ENCODE results near the gene RHOB. TPM values are rescaled to one million over a fixed set of nuclear protein-coding genes. Genes with fewer than 3 reads are reported as not detected.
"Not testable (repeated sequence)": the region's sequence is repeated elsewhere in the genome, so short reads cannot be mapped to it uniquely, and the experiment has no call there.

Gene RHOB
- total RNA-seq, 1 donor from 2014 or later, result 18.5 TPM

DNA sequence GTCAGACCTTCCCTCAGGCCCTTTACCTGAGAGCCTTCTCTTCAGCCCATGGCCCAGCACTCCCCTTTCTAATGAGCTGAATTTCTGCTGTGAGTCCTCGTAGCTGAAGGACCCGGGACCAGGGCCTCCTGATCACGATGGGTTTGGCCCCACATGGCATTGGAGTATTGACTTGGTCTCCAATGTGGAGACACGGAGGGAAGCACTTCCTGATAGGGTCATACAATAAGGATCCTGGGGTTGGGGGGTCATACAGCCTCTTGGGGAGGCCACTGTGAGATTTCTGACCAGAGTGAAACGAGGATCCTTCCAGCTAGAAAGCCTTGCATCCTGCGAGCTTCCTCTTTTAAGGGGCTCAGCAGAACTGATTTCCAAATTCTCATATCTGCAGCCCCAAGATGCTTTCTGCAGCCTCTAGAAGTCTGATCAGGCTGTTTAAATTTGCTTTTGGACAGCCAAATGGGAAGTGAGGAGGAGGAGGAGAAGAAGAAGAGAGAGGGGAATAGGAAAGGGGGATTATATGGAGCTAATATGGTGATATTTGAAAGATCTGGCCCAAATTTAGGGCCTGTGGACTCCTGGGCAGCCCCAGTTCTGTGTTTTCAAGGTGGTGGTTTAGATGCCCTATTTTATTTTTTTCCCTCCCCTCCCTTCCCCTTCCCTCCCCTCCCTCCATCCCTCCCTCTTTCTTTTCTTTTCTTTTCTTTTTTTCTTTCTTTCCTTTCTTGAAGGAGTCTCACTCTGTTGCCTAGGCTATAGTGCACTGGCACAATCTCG lies 38.9 kb downstream of the RHOB start:
- H3K4me1 Mint-ChIP-seq, result no peaks in the 10 kb centered on the region
- no peaks in the 10 kb centered on the region for H3K36me3 Mint-ChIP-seq (ENCODE audit: low read depth)
- peaks cover 10% of the 10 kb centered on the region for H3K27me3 Mint-ChIP-seq
- no peak overlapping the region for H3K4me3 Mint-ChIP-seq
- H3K27ac Mint-ChIP-seq, result no peak overlapping the region
- intact Hi-C loops (cut with micrococcal nuclease), result no loop called here
- no peaks in the 10 kb centered on the region for H3K9me3 Mint-ChIP-seq
- no peak for DNase-seq

- peaks cover 8% of the 10 kb centered on the region for H3K27me3 Mint-ChIP-seq
- H3K27ac Mint-ChIP-seq, result no peak overlapping the region
- H3K9me3 Mint-ChIP-seq, result no peaks in the 10 kb centered on the region
- no peaks in the 10 kb centered on the region for H3K36me3 Mint-ChIP-seq (ENCODE audit: low read depth)
- no peak for DNase-seq
- intact Hi-C loops (cut with micrococcal nuclease), result no loop called here
- H3K4me1 Mint-ChIP-seq, result no peaks in the 10 kb centered on the region
- no peak overlapping the region for H3K4me3 Mint-ChIP-seq
Observed at GRCh38 chr2:20486571-20486970, 39.7 kb downstream of the RHOB start.

GRCh38 chr2:20487030-20487391 lies 40.1 kb downstream of the RHOB start:
- no peak for DNase-seq
- Mint-ChIP-seq H3K4me3 (no peak overlapping the region), H3K9me3 (no peaks in the 10 kb centered on the region), H3K27me3 (peaks cover 7% of the 10 kb centered on the region), H3K27ac (no peak overlapping the region), H3K36me3 (ENCODE audit: low read depth) (no peaks in the 10 kb centered on the region), H3K4me1 (no peaks in the 10 kb centered on the region)
- intact Hi-C loops (cut with micrococcal nuclease), result no loop called here

DNA sequence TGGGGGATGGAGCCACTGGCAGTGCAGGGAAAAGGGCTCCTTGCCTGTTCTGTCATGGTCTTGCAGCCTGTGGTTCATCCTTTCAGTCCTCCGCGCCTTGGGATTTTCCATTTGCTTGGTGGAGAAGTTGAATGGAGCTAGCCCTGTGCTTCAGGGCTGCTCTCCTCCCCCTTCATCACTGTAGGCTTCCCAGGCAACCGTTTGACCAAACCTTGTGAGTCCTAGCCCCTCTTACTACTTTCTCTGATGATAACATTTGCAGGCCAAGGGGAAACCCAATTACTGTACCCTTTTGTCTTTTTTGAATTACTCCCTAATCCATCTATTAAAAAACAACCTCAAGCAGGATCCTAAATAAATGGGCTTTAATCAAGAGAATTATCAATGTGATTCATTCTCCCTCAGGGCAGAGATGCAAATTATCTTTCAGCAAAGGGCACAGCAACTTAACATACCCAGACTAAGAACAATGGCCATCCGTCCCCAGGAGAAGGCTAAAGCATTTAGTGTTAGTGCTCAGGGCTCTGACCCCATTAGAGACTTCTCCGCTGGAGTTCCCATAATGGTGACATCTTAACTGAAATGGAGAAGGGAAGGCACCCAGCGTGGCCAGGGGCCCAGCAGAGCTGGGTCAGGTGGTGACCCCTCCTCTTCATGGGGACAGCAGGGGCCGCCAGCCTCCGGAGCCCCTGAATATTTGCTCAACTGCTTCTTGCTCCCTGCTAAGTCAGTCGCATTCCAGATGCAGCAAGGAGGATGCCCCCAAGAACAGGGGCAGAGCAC lies 40.7 kb downstream of the RHOB start:
- no peak for DNase-seq
- intact Hi-C loops (cut with micrococcal nuclease), result no loop called here
- H3K36me3 Mint-ChIP-seq (ENCODE audit: low read depth), result no peaks in the 10 kb centered on the region
- H3K27ac Mint-ChIP-seq, result no peak overlapping the region
- no peak overlapping the region for H3K4me3 Mint-ChIP-seq
- no peaks in the 10 kb centered on the region for H3K9me3 Mint-ChIP-seq
- H3K27me3 Mint-ChIP-seq, result peaks cover 4% of the 10 kb centered on the region
- no peaks in the 10 kb centered on the region for H3K4me1 Mint-ChIP-seq

DNA sequence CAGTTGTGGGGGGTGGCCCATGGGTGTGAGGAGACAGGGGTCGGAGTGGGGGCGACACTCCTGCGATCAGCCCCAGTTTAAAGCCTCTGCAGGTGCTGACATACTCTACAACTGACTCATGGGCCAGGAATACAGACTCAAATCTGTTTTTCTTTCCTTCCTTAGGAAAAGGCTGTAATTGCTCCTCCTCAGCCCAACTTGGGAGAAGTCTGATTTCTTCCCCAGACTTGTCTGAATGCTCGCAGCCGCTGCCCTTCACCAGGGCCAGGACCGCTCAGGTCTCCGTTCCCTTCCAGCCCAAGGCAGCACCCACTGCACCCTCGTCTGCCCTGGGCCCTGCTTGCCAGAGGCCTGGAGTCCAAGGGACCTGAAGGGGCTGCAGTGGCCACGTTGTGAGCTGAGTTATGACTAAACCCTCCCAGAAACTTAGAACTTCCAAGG lies 41.3 kb downstream of the RHOB start:
- H3K4me3 Mint-ChIP-seq, result no peak overlapping the region
- H3K27ac Mint-ChIP-seq, result no peak overlapping the region
- H3K36me3 Mint-ChIP-seq (ENCODE audit: low read depth), result no peaks in the 10 kb centered on the region
- no peaks in the 10 kb centered on the region for H3K4me1 Mint-ChIP-seq
- DNase-seq, result no peak
- intact Hi-C loops (cut with micrococcal nuclease), result no loop called here
- H3K27me3 Mint-ChIP-seq, result peaks cover 4% of the 10 kb centered on the region
- H3K9me3 Mint-ChIP-seq, result no peaks in the 10 kb centered on the region

DNA sequence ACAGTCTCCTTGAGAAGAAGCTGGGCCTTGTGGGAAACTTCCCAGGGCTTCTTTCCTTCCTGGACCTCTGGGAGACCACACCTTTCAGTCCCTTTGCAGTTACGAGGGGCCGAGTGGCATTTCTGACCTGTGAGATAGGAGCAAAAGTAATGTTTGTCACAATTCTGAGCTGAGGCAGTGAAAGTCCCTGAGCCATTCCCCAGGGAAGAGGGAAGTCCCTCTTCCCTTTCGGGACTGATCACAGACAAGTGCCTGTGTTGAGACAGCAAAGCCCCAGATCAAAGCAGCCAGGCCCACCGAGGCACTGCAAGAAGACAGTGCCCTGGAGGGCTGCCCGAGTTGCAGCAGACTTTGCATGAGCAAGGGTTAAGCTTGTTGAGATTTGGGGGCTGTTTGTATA lies 41.9 kb downstream of the RHOB start:
- no peaks in the 10 kb centered on the region for H3K4me1 Mint-ChIP-seq
- peaks cover 4% of the 10 kb centered on the region for H3K27me3 Mint-ChIP-seq
- no peak overlapping the region for H3K27ac Mint-ChIP-seq
- H3K4me3 Mint-ChIP-seq, result no peak overlapping the region
- H3K36me3 Mint-ChIP-seq (ENCODE audit: low read depth), result no peaks in the 10 kb centered on the region
- H3K9me3 Mint-ChIP-seq, result no peaks in the 10 kb centered on the region
- intact Hi-C loops (cut with micrococcal nuclease), result no loop called here
- no peak for DNase-seq

GRCh38 chr2:20490300-20491181 lies 43.7 kb downstream of the RHOB start:
- H3K36me3 Mint-ChIP-seq (ENCODE audit: low read depth), result no peaks in the 10 kb centered on the region
- no peak for DNase-seq
- intact Hi-C loops (cut with micrococcal nuclease), result no loop called here
- H3K27me3 Mint-ChIP-seq, result no peaks in the 10 kb centered on the region
- H3K4me3 Mint-ChIP-seq, result no peak overlapping the region
- H3K4me1 Mint-ChIP-seq, result no peaks in the 10 kb centered on the region
- no peak overlapping the region for H3K27ac Mint-ChIP-seq
- H3K9me3 Mint-ChIP-seq, result no peaks in the 10 kb centered on the region

- Mint-ChIP-seq H3K4me1 (no peaks in the 10 kb centered on the region), H3K36me3 (ENCODE audit: low read depth) (no peaks in the 10 kb centered on the region), H3K4me3 (no peak overlapping the region), H3K27me3 (no peaks in the 10 kb centered on the region), H3K9me3 (no peaks in the 10 kb centered on the region), H3K27ac (no peak overlapping the region)
- intact Hi-C loops (cut with micrococcal nuclease), result no loop called here
- DNase-seq, result no peak
Observed at GRCh38 chr2:20491739-20492531, 45.1 kb downstream of the RHOB start.

- H3K4me1 Mint-ChIP-seq; H3K4me3 Mint-ChIP-seq; H3K36me3 Mint-ChIP-seq (ENCODE audit: low read depth); H3K27me3 Mint-ChIP-seq; intact Hi-C loops (cut with micrococcal nuclease); H3K27ac Mint-ChIP-seq; DNase-seq; H3K9me3 Mint-ChIP-seq: not testable (repeated sequence)
Observed at GRCh38 chr2:20493095-20493494, 46.2 kb downstream of the RHOB start.

- H3K4me1 Mint-ChIP-seq, result no peaks in the 10 kb centered on the region
- no peak overlapping the region for H3K27ac Mint-ChIP-seq
- no peaks in the 10 kb centered on the region for H3K9me3 Mint-ChIP-seq
- H3K36me3 Mint-ChIP-seq (ENCODE audit: low read depth), result no peaks in the 10 kb centered on the region
- no peaks in the 10 kb centered on the region for H3K27me3 Mint-ChIP-seq
- no peak for DNase-seq
- H3K4me3 Mint-ChIP-seq, result no peak overlapping the region
- intact Hi-C loops (cut with micrococcal nuclease), result no loop called here
Observed at GRCh38 chr2:20494241-20494640, 47.4 kb downstream of the RHOB start.

GRCh38 chr2:20496076-20496872 lies 49.4 kb downstream of the RHOB start:
- Mint-ChIP-seq H3K9me3 (no peaks in the 10 kb centered on the region), H3K27me3 (peaks cover 4% of the 10 kb centered on the region), H3K36me3 (ENCODE audit: low read depth) (no peaks in the 10 kb centered on the region), H3K4me3 (no peak overlapping the region), H3K27ac (no peak overlapping the region), H3K4me1 (no peaks in the 10 kb centered on the region)
- DNase-seq, result no peak
- intact Hi-C loops (cut with micrococcal nuclease), result no loop called here

DNA sequence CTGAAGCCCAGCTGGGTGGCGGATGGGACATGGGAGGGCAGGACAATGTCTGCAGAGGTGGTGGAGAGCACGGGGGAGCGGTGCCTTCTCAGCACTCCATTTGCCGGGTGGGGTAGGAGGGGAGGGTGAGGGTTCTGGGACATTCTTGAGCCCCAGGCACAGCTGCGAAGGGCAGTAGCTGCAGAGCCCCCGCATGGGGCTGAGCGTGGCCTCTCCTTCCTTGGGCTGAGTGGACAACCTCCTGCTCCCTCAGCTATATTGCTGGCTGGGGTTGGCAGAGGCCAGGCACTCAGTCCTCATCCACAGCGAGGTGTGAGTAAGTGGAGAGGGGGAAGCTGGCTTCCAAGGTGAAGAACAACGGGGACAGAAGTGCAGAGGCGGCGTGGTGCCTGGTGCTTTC lies 50.1 kb downstream of the RHOB start:
- peaks cover 6% of the 10 kb centered on the region for H3K27me3 Mint-ChIP-seq
- no peaks in the 10 kb centered on the region for H3K36me3 Mint-ChIP-seq (ENCODE audit: low read depth)
- H3K4me3 Mint-ChIP-seq, result no peak overlapping the region
- no peaks in the 10 kb centered on the region for H3K9me3 Mint-ChIP-seq
- DNase-seq, result no peak
- no peaks in the 10 kb centered on the region for H3K4me1 Mint-ChIP-seq
- H3K27ac Mint-ChIP-seq, result no peak overlapping the region
- intact Hi-C loops (cut with micrococcal nuclease), result no loop called here

All from activated CD4-positive, alpha-beta T cell treated with anti-CD3 and anti-CD28 coated beads, Interleukin-2, amount 10 ng/mL, durations not matched to agents 24 days and 14 days (primary cell).